CD4-positive, alpha-beta memory T cell (primary cell): ENCODE data around the gene FADS3. TPM values are rescaled to one million over a fixed set of nuclear protein-coding genes. Genes with fewer than 3 reads are reported as not detected.

ENCODE experiments used
- CTCF ChIA-PET: fragments of 350-600 bp; sonication (Branson Sonifier 250); formaldehyde crosslinking; loops from one replicate; lab custom pipeline; 2021; ENCODE audit warnings: inconsistent platforms; ENCODE audit not compliant: partially characterized antibody; lab: Charles Lee
- POLR2A ChIA-PET: fragments of 350-600 bp; sonication (Branson Sonifier 250); formaldehyde crosslinking; loops from one replicate; lab custom pipeline; 2021; ENCODE audit not compliant: partially characterized antibody; lab: Charles Lee
- DNase-seq, 5 donors: peaks; one replicate each; pipeline versions ENCODE4 v3.0.0 to v3.0.0-alpha.2; 2020 to 2022; ENCODE audit warnings: mixed read lengths in 1 of 5
- H3K27ac ChIP-seq: one replicate; pipeline ENCODE4 v1.7.0; 2013; ENCODE audit warnings: low read depth, low read length
- H3K27me3 ChIP-seq: 2 replicates; pipeline ENCODE4 v1.7.0; 2013; ENCODE audit warnings: mild to moderate bottlenecking, low read length, moderate library complexity; ENCODE audit not compliant: insufficient read depth
- H3K36me3 ChIP-seq: 2 replicates; pipeline ENCODE4 v1.7.0; 2013; ENCODE audit warnings: mild to moderate bottlenecking, low read length, moderate library complexity; ENCODE audit not compliant: insufficient read depth
- H3K4me1 ChIP-seq: 2 replicates; pipeline ENCODE4 v1.7.0; 2013; ENCODE audit warnings: mild to moderate bottlenecking, low read length, moderate library complexity; ENCODE audit not compliant: insufficient read depth
- H3K4me3 ChIP-seq, 2 donors: one replicate each; pipeline ENCODE4 v1.7.0; 2013; ENCODE audit warnings: low read length in 2 of 2, mild to moderate bottlenecking in 1 of 2
- H3K9me3 ChIP-seq, 2 donors: one replicate each; pipeline ENCODE4 v1.7.0; 2013; ENCODE audit warnings: low read length in 2 of 2, control low read depth in 1 of 2; ENCODE audit not compliant: control insufficient read depth in 1 of 2
- H3K27ac Mint-ChIP-seq, 7 donors: one replicate each; pipeline ENCODE4 v1.8.0; 2020 to 2021; ENCODE audit warnings: mixed read lengths in 7 of 7, mild to moderate bottlenecking in 6 of 7, inconsistent platforms in 3 of 7, moderate library complexity in 3 of 7
- H3K27me3 Mint-ChIP-seq, 2 donors: one replicate each; pipeline ENCODE4 v1.8.0; 2020 to 2021; ENCODE audit warnings: mixed read lengths in 2 of 2
- H3K36me3 Mint-ChIP-seq, 2 donors: one replicate each; pipeline ENCODE4 v1.8.0; 2020 to 2021; ENCODE audit warnings: mixed read lengths in 2 of 2, inconsistent platforms in 1 of 2, mild to moderate bottlenecking in 1 of 2
- H3K4me1 Mint-ChIP-seq, 4 donors: one replicate each; pipeline ENCODE4 v1.8.0; 2020 to 2021; ENCODE audit warnings: mixed read lengths in 4 of 4, mild to moderate bottlenecking in 1 of 4
- H3K4me3 Mint-ChIP-seq, 8 donors: one replicate each; pipeline ENCODE4 v1.8.0; 2020 to 2021; ENCODE audit warnings: mixed read lengths in 8 of 8, mild to moderate bottlenecking in 7 of 8, moderate library complexity in 6 of 8, inconsistent platforms in 3 of 8
- H3K9me3 Mint-ChIP-seq, 8 donors: one replicate each; pipeline ENCODE4 v1.8.0; 2020 to 2021; ENCODE audit warnings: mixed read lengths in 8 of 8, mild to moderate bottlenecking in 5 of 8, inconsistent platforms in 3 of 8, moderate library complexity in 1 of 8
- intact Hi-C: fragments of 100-400 bp; cut with micrococcal nuclease; formaldehyde crosslinking; loops from one replicate; pipeline ENCODE4 v1.15.1; 2023
- polyA plus RNA-seq, 2 donors: library from polyadenylated mRNA; unstranded; fragments of 300-500 nt; fragmentation: Illumina TruSeq; gene quantifications; one replicate each; pipeline ENCODE4 v1.2.3, GENCODE V29; 2021
- total RNA-seq, 2 experiments: library from RNA; stranded (reverse); gene quantifications; one replicate each; pipeline ENCODE4 v1.2.3, GENCODE V29; 2021

Gene FADS3
- total and polyA plus RNA-seq, 4 experiments from 2014 or later: 2.9 to 7.8 (median 4.4) TPM

- no peak for DNase-seq
- POLR2A ChIA-PET: no interaction called here
- CTCF ChIA-PET: interaction anchor here (1.0 to 1.4 kb wide), 2 partner anchors 81 to 216 kb away, joined by 3 to 5 read pairs; no protein-coding TSS in a partner anchor
- no peaks in the 10 kb centered on the region for H3K36me3 Mint-ChIP-seq
- no peak overlapping the region for H3K27ac Mint-ChIP-seq
- no peak overlapping the region for H3K27ac ChIP-seq
- no peaks in the 10 kb centered on the region for H3K27me3 ChIP-seq
- H3K9me3 ChIP-seq: no peaks in the 10 kb centered on the region
- peaks cover 3% of the 10 kb centered on the region for H3K4me1 ChIP-seq
- no peak overlapping the region for H3K4me3 ChIP-seq
- H3K4me1 Mint-ChIP-seq: peaks cover 4 to 6% (median 5%) of the 10 kb centered on the region in 4 donors
- H3K9me3 Mint-ChIP-seq: no peaks in the 10 kb centered on the region
- intact Hi-C loops: no loop called here
- peaks cover 2 to 6% of the 10 kb centered on the region in 2 donors for H3K27me3 Mint-ChIP-seq
- no peak overlapping the region for H3K4me3 Mint-ChIP-seq
- no peaks in the 10 kb centered on the region for H3K36me3 ChIP-seq
Measured at GRCh38 chr11:61866231-61866957, 25.0 kb downstream of the FADS3 start.

GRCh38 chr11:61864814-61865775 is 26.2 kb downstream of the FADS3 start:
- no peaks in the 10 kb centered on the region for H3K9me3 Mint-ChIP-seq
- Histone ChIP-seq H3K27me3 (no peaks in the 10 kb centered on the region), H3K4me3 (no peak overlapping the region), H3K9me3 (no peaks in the 10 kb centered on the region), H3K4me1 (no peaks in the 10 kb centered on the region), H3K36me3 (no peaks in the 10 kb centered on the region), H3K27ac (no peak overlapping the region)
- no peak overlapping the region for H3K27ac Mint-ChIP-seq
- no peaks in the 10 kb centered on the region for H3K27me3 Mint-ChIP-seq
- no peaks in the 10 kb centered on the region for H3K4me1 Mint-ChIP-seq
- no peak for DNase-seq
- H3K4me3 Mint-ChIP-seq: no peak overlapping the region
- intact Hi-C loops: no loop called here
- CTCF ChIA-PET: interaction anchor here (1.2 kb wide), 1 partner anchor 243 kb away, joined by 3 read pairs; no protein-coding TSS in a partner anchor
- H3K36me3 Mint-ChIP-seq: no peaks in the 10 kb centered on the region
- POLR2A ChIA-PET: no interaction called here

DNA sequence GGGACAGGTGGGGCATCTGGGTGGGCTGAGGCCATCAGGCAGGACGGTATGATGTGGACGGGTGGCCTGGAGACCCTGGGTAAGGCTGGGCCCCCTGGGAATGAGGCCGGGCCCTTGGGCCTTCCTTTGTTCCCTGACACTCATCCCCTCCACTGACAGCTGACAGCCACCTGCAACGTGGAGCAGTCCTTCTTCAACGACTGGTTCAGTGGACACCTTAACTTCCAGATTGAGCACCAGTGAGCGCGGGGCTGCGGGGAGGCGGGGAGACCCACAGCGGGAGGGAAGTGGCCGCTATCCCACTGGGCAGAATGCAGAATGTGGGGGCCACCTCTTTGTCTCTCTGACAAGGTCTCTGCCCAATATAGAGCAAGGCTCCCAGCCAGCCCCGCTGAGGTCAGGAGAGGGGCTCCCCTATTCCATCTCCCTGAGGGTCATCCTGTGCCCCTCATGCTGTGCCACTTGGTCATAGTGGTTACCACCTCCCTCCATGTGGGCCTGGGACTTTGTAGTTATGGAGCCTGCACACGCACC is 27.7 kb downstream of the FADS3 start:
- Mint-ChIP-seq H3K36me3 (no peaks in the 10 kb centered on the region), H3K27me3 (no peaks in the 10 kb centered on the region), H3K27ac (peak overlapping the region in 1 of 7 donors; percentile 52), H3K4me3 (no peak overlapping the region), H3K4me1 (no peaks in the 10 kb centered on the region), H3K9me3 (no peaks in the 10 kb centered on the region)
- Histone ChIP-seq H3K36me3 (no peaks in the 10 kb centered on the region), H3K4me3 (no peak overlapping the region), H3K4me1 (no peaks in the 10 kb centered on the region), H3K27me3 (no peaks in the 10 kb centered on the region), H3K27ac (no peak overlapping the region), H3K9me3 (no peaks in the 10 kb centered on the region)
- ChIA-PET POLR2A (no interaction called here), CTCF (no interaction called here)
- no peak for DNase-seq
- intact Hi-C loops: no loop called here

DNA sequence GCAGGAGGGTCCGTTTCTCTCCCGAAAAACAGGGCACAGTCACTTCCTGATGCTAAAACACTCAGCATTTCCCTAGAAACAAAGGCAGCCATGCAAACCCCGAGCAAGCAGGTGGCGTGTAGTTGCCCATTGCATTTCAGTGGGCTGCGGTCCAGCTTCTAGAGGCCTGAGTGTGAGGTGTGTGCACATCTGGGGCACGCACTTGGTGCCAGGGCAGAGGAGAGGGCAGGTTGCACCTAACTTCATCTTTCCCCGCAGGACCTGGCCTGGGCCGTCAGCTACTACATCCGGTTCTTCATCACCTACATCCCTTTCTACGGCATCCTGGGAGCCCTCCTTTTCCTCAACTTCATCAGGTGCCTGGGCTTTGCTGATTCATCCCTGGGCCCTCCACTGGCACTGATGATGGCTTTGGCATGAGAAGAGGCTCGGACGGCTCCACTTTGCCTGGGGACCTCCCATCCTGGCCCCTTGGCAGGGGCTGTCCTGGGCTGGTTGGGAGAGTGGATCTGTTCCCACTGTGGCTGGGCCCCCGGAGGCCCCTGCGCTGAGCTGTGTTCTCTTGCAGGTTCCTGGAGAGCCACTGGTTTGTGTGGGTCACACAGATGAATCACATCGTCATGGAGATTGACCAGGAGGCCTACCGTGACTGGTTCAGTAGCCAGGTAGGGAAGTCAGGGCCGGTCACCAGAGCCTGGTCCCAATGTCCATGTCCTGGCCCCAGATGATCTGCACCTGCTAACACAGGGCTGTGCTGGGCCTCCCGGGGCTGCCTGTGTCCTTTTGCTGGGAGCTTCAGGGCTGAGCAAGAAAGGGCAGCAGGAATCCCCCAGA is 28.4 kb downstream of the FADS3 start:
- intact Hi-C loops: no loop called here
- H3K36me3 ChIP-seq: no peaks in the 10 kb centered on the region
- CTCF ChIA-PET: no interaction called here
- H3K9me3 ChIP-seq: no peaks in the 10 kb centered on the region
- no peak for DNase-seq
- no peaks in the 10 kb centered on the region for H3K36me3 Mint-ChIP-seq
- H3K9me3 Mint-ChIP-seq: no peaks in the 10 kb centered on the region
- H3K27me3 Mint-ChIP-seq: no peaks in the 10 kb centered on the region
- H3K27ac ChIP-seq: no peak overlapping the region
- no peaks in the 10 kb centered on the region for H3K4me1 Mint-ChIP-seq
- H3K4me3 ChIP-seq: no peak overlapping the region
- POLR2A ChIA-PET: no interaction called here
- H3K4me3 Mint-ChIP-seq: no peak overlapping the region
- H3K27ac Mint-ChIP-seq: peak overlapping the region in 1 of 7 donors; percentile 52
- no peaks in the 10 kb centered on the region for H3K4me1 ChIP-seq
- H3K27me3 ChIP-seq: no peaks in the 10 kb centered on the region

- POLR2A ChIA-PET: no interaction called here
- no peaks in the 10 kb centered on the region for H3K27me3 ChIP-seq
- H3K27me3 Mint-ChIP-seq: no peaks in the 10 kb centered on the region
- no peak for DNase-seq
- intact Hi-C loops: no loop called here
- no peaks in the 10 kb centered on the region for H3K4me1 ChIP-seq
- no peaks in the 10 kb centered on the region for H3K9me3 Mint-ChIP-seq
- H3K36me3 Mint-ChIP-seq: no peaks in the 10 kb centered on the region
- H3K36me3 ChIP-seq: no peaks in the 10 kb centered on the region
- H3K9me3 ChIP-seq: no peaks in the 10 kb centered on the region
- CTCF ChIA-PET: no interaction called here
- H3K4me1 Mint-ChIP-seq: no peaks in the 10 kb centered on the region
- no peak overlapping the region for H3K4me3 ChIP-seq
- H3K27ac Mint-ChIP-seq: no peak overlapping the region
- no peak overlapping the region for H3K27ac ChIP-seq
- H3K4me3 Mint-ChIP-seq: no peak overlapping the region
Measured at GRCh38 chr11:61861634-61862033, 29.7 kb downstream of the FADS3 start.

GRCh38 chr11:61860054-61860903 is 31.1 kb downstream of the FADS3 start:
- Mint-ChIP-seq H3K4me3 (no peak overlapping the region), H3K36me3 (no peaks in the 10 kb centered on the region), H3K4me1 (no peaks in the 10 kb centered on the region), H3K27me3 (no peaks in the 10 kb centered on the region), H3K9me3 (no peaks in the 10 kb centered on the region), H3K27ac (no peak overlapping the region)
- Histone ChIP-seq H3K4me1 (no peaks in the 10 kb centered on the region), H3K36me3 (no peaks in the 10 kb centered on the region), H3K9me3 (no peaks in the 10 kb centered on the region), H3K27ac (no peak overlapping the region), H3K4me3 (no peak overlapping the region), H3K27me3 (no peaks in the 10 kb centered on the region)
- ChIA-PET POLR2A (no interaction called here), CTCF (no interaction called here)
- intact Hi-C loops: no loop called here
- no peak for DNase-seq
